Activated naive CD8-positive, alpha-beta T cell treated with anti-CD3 and anti-CD28 coated beads for 36 hours (primary cell): Measurements from ENCODE around the gene ANKH. TPM values are rescaled to one million over a fixed set of nuclear protein-coding genes. Genes with fewer than 3 reads are reported as not detected.

Experiments
- DNase-seq: peaks from one replicate; pipeline ENCODE4 v3.0.0; 2021
- H3K27ac Mint-ChIP-seq: one replicate; pipeline ENCODE4 v1.8.0; 2022; ENCODE audit warnings: mild to moderate bottlenecking, moderate library complexity, mixed read lengths
- H3K27me3 Mint-ChIP-seq: one replicate; pipeline ENCODE4 v1.8.0; 2022; ENCODE audit warnings: mild to moderate bottlenecking, mixed read lengths
- H3K36me3 Mint-ChIP-seq: one replicate; pipeline ENCODE4 v1.8.0; 2021; ENCODE audit warnings: mild to moderate bottlenecking, mixed read lengths
- H3K4me1 Mint-ChIP-seq: one replicate; pipeline ENCODE4 v1.8.0; 2021; ENCODE audit warnings: mixed read lengths
- H3K4me3 Mint-ChIP-seq: one replicate; pipeline ENCODE4 v1.8.0; 2022; ENCODE audit warnings: mild to moderate bottlenecking, moderate library complexity, mixed read lengths
- H3K9me3 Mint-ChIP-seq: one replicate; pipeline ENCODE4 v1.8.0; 2022; ENCODE audit warnings: mixed read lengths
- total RNA-seq, 2 experiments: library from RNA; stranded (reverse); gene quantifications; one replicate each; pipeline ENCODE4 v1.2.3, GENCODE V29; 2021

ANKH gene
- total RNA-seq, 2 experiments from 2014 or later: 82.5 to 84.6 TPM

- Mint-ChIP-seq H3K4me3 (no peak overlapping the region), H3K36me3 (peaks cover 45% of the 10 kb centered on the region), H3K9me3 (no peaks in the 10 kb centered on the region)
Measured at GRCh38 chr5:14713476-14714390, 157.8 kb downstream of the ANKH start.

GRCh38 chr5:14712666-14713065 is 158.9 kb downstream of the ANKH start:
- no peak for DNase-seq
- Mint-ChIP-seq H3K9me3 (no peaks in the 10 kb centered on the region), H3K4me1 (peaks cover 15% of the 10 kb centered on the region), H3K27ac (peak overlapping the region; percentile 36), H3K36me3 (peaks cover 47% of the 10 kb centered on the region), H3K27me3 (no peaks in the 10 kb centered on the region), H3K4me3 (no peak overlapping the region)

More at GRCh38 chr5:14713476-14714390, 157.8 kb downstream of the ANKH start:
- H3K27me3 Mint-ChIP-seq: no peaks in the 10 kb centered on the region
- DNase-seq: no peak
- peak overlapping the region; percentile 66 for H3K27ac Mint-ChIP-seq
- peaks cover 7% of the 10 kb centered on the region for H3K4me1 Mint-ChIP-seq

- H3K27me3 Mint-ChIP-seq: no peaks in the 10 kb centered on the region
- H3K4me3 Mint-ChIP-seq: no peak overlapping the region
- H3K9me3 Mint-ChIP-seq: no peaks in the 10 kb centered on the region
- H3K27ac Mint-ChIP-seq: peak overlapping the region; percentile 36
- no peak for DNase-seq
- peaks cover 20% of the 10 kb centered on the region for H3K4me1 Mint-ChIP-seq
- peaks cover 50% of the 10 kb centered on the region for H3K36me3 Mint-ChIP-seq
Measured at GRCh38 chr5:14712131-14712530, 159.4 kb downstream of the ANKH start.

- Mint-ChIP-seq H3K4me1 (peaks cover 36% of the 10 kb centered on the region), H3K36me3 (peaks cover 65% of the 10 kb centered on the region), H3K27me3 (no peaks in the 10 kb centered on the region), H3K9me3 (no peaks in the 10 kb centered on the region), H3K4me3 (no peak overlapping the region), H3K27ac (peak overlapping the region; percentile 51)
- DNase-seq: no peak
Measured at GRCh38 chr5:14710313-14710994, 161.1 kb downstream of the ANKH start.

DNA sequence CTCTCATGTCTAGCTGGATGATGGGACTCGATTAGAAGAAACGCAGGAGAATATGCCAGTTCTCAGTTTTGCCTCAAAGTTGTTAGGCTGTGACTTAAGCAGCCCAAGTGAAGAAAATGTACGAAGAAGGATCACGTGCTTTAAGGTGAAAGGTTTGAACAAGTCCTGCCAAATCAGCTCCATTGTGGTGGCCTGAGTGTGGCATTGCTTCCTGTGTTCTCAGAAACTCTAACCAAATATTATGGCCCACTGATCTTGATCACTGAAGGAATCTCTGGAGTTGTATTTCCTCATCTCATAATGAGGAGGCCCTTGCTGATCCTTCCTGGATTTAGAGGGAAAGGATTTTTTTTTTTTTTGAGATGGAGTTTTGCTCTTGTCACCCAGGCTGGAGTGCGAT is 163.0 kb downstream of the ANKH start:
- Mint-ChIP-seq H3K9me3 (no peaks in the 10 kb centered on the region), H3K27ac (peak overlapping the region; percentile 99), H3K27me3 (no peaks in the 10 kb centered on the region), H3K4me3 (no peak overlapping the region), H3K36me3 (peaks cover 76% of the 10 kb centered on the region), H3K4me1 (peaks cover 53% of the 10 kb centered on the region)
- DNase-seq: no peak

DNA sequence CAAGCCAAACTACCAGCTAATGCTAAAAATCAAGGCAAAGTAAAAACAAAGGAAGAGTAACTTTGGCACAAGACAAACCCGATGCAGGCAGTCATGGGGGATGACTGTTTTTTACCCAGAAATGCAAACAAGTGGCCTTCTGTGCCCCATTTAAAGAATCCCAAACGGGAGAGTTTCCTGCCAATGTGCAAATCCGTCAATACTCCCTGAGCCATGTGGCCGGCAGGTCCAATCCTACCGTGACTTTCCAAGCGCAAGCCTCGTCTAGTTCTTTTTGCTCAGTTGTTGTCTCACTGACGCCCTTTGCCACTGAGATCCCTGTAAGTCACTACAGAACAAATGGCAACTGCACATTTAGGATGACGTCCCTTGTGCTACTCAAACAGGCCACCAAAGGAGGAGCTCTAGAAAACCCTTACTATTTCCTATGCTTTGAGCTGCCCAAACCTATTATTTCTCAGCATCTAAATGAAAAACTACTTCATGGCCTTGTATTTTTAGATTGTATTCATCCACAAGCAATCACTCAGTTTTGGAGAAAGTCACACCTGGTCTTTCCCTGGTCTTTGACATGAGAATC is 163.7 kb downstream of the ANKH start:
- Mint-ChIP-seq H3K4me1 (peaks cover 60% of the 10 kb centered on the region), H3K9me3 (no peaks in the 10 kb centered on the region), H3K27ac (peak overlapping the region; percentile 99), H3K36me3 (peaks cover 82% of the 10 kb centered on the region), H3K27me3 (no peaks in the 10 kb centered on the region), H3K4me3 (no peak overlapping the region)
- no peak for DNase-seq

DNA sequence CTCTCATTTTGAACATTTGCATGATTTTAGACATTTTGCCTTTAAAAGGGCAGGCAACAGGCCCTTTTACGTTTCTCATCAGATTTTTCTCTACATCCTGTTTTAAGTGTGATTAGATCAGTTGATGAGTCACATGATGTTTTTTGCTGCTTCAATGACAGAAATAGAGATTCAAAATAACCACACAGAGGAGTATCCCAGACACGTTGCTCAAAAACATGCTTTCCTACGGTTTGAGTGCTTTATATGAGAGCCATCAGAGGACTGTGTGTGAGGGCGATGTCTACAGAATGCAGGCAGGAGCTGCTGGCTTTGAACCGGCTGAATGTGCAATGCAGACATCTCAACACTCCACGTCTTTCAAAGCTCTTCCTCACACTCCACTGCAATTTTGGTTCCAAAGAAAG is 165.0 kb downstream of the ANKH start:
- H3K27ac Mint-ChIP-seq: peak overlapping the region; percentile 99
- H3K4me1 Mint-ChIP-seq: peaks cover 71% of the 10 kb centered on the region
- no peak for DNase-seq
- H3K4me3 Mint-ChIP-seq: peak overlapping the region; percentile 68
- H3K36me3 Mint-ChIP-seq: peaks cover 85% of the 10 kb centered on the region
- H3K9me3 Mint-ChIP-seq: no peaks in the 10 kb centered on the region
- no peaks in the 10 kb centered on the region for H3K27me3 Mint-ChIP-seq

GRCh38 chr5:14705556-14705955 is 166.0 kb downstream of the ANKH start:
- no peak for DNase-seq
- Mint-ChIP-seq H3K4me1 (peaks cover 79% of the 10 kb centered on the region), H3K4me3 (no peak overlapping the region), H3K36me3 (peaks cover 85% of the 10 kb centered on the region), H3K27ac (peak overlapping the region; percentile 99), H3K27me3 (no peaks in the 10 kb centered on the region), H3K9me3 (no peaks in the 10 kb centered on the region)

DNA sequence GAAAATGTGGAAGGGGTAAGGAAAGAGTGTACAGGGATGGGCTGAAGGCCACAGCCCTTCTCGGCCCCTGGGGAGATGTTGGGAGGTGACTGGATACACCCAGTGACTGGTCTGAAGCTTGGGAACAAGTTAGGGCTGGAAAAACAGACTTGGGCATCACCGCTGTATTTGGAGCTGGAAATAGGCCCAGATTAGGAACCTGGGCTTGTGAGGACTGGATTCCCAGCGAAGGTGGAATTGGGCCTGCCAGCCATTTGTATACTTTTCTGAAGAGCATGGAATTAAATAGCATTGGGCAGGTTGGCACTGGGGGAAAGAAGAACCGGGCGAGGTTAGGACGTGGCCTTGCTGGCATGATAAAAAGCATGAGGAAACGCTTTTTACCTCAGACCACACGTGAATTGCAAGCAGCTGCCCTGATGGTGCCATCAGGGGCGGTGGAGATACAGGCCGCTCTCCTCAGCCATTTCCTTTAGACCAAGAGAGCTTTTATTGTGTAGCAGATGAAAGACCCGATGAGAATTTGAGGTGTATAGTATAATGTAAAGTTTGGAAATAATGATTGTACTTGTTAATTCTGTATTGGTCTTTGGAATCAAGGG is 169.2 kb downstream of the ANKH start:
- Mint-ChIP-seq H3K9me3 (no peaks in the 10 kb centered on the region), H3K27me3 (no peaks in the 10 kb centered on the region), H3K27ac (peak overlapping the region; percentile 9), H3K4me1 (peaks cover 70% of the 10 kb centered on the region), H3K4me3 (no peak overlapping the region), H3K36me3 (peaks cover 83% of the 10 kb centered on the region)
- DNase-seq: no peak

DNA sequence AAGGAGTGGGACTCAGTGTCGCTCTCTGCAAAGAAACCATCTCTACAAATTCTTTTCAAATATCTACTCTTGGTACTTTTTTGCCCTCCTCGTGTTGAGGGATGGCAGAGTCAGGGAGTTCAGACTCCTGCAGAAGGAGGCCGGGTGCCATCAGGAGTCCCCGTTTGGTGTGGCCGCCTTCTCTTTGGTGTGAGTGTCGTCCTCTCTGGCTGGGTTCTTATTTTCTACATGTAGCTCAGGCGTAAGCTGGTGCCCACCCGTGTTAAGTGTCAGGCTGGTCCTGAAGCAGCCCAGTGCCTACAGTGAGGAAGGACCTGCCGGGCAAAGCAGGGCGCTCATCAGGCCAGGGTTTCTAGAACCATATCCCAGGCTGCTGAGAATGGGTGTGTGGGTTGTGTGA is 170.0 kb downstream of the ANKH start:
- no peaks in the 10 kb centered on the region for H3K27me3 Mint-ChIP-seq
- H3K27ac Mint-ChIP-seq: peak overlapping the region; percentile 9
- H3K36me3 Mint-ChIP-seq: peaks cover 80% of the 10 kb centered on the region
- peaks cover 64% of the 10 kb centered on the region for H3K4me1 Mint-ChIP-seq
- no peak overlapping the region for H3K4me3 Mint-ChIP-seq
- no peaks in the 10 kb centered on the region for H3K9me3 Mint-ChIP-seq
- DNase-seq: no peak

- H3K36me3 Mint-ChIP-seq: peaks cover 79% of the 10 kb centered on the region
- no peak for DNase-seq
- peaks cover 57% of the 10 kb centered on the region for H3K4me1 Mint-ChIP-seq
- H3K9me3 Mint-ChIP-seq: no peaks in the 10 kb centered on the region
- H3K27ac Mint-ChIP-seq: peak overlapping the region; percentile 49
- H3K27me3 Mint-ChIP-seq: no peaks in the 10 kb centered on the region
- H3K4me3 Mint-ChIP-seq: no peak overlapping the region
Measured at GRCh38 chr5:14700478-14701436, 170.8 kb downstream of the ANKH start.

GRCh38 chr5:14699807-14700400 is 171.7 kb downstream of the ANKH start:
- Mint-ChIP-seq H3K27me3 (no peaks in the 10 kb centered on the region), H3K4me1 (peaks cover 50% of the 10 kb centered on the region), H3K4me3 (no peak overlapping the region), H3K27ac (no peak overlapping the region), H3K9me3 (no peaks in the 10 kb centered on the region), H3K36me3 (peaks cover 73% of the 10 kb centered on the region)
- DNase-seq: no peak

DNA sequence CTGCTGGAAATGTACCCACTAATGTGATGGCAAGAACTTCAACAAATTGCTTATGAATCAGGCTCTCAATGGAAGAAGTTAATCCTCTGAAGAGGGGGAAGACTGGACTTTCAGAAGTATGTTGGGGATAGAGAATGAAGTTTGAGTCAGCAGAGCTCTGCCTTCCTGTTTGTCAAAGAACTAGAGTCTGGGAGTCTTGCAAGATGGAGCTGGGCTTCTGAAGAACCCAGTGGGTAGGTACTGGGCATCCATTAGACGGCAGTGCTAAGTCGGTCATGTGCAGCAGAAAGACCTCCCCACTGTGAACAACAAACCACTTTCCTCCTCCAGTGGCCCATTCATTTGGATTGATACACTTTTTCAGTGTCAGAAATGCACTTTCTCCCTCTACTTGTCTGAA is 172.4 kb downstream of the ANKH start:
- Mint-ChIP-seq H3K4me1 (peaks cover 43% of the 10 kb centered on the region), H3K27me3 (no peaks in the 10 kb centered on the region), H3K36me3 (peaks cover 66% of the 10 kb centered on the region), H3K9me3 (no peaks in the 10 kb centered on the region), H3K27ac (no peak overlapping the region), H3K4me3 (no peak overlapping the region)
- no peak for DNase-seq

- H3K4me1 Mint-ChIP-seq: peaks cover 36% of the 10 kb centered on the region
Measured at GRCh38 chr5:14698495-14698894, 173.1 kb downstream of the ANKH start.

More at GRCh38 chr5:14698495-14698894, 173.1 kb downstream of the ANKH start:
- no peaks in the 10 kb centered on the region for H3K27me3 Mint-ChIP-seq
- H3K36me3 Mint-ChIP-seq: peaks cover 60% of the 10 kb centered on the region
- no peaks in the 10 kb centered on the region for H3K9me3 Mint-ChIP-seq
- H3K27ac Mint-ChIP-seq: no peak overlapping the region
- no peak overlapping the region for H3K4me3 Mint-ChIP-seq
- DNase-seq: no peak
